ENCODE results near the gene C16orf89.

- TF ChIP-seq CTCF (conservative IDR thresholded peaks at IDR 0.05): no peak
- TF ChIP-seq ZFX (IDR thresholded peaks at IDR 0.05): no peak
Measured at GRCh38 chr16:5073279-5073629, 7.5 kb upstream of the C16orf89 start.
